NCI-H2171 treated with DMSO at 0.1 percent for 48 hours (cell line): ENCODE measurements around the gene ATP8A1.
"Not testable (repeated sequence)": the region's sequence is repeated elsewhere in the genome, so short reads cannot be mapped to it uniquely, and the experiment has no call there.

Experiments
- DNase-seq: peaks from one replicate; lab custom pipeline; 2025; lab: John Stamatoyannopoulos, UW

Gene ATP8A1

DNA sequence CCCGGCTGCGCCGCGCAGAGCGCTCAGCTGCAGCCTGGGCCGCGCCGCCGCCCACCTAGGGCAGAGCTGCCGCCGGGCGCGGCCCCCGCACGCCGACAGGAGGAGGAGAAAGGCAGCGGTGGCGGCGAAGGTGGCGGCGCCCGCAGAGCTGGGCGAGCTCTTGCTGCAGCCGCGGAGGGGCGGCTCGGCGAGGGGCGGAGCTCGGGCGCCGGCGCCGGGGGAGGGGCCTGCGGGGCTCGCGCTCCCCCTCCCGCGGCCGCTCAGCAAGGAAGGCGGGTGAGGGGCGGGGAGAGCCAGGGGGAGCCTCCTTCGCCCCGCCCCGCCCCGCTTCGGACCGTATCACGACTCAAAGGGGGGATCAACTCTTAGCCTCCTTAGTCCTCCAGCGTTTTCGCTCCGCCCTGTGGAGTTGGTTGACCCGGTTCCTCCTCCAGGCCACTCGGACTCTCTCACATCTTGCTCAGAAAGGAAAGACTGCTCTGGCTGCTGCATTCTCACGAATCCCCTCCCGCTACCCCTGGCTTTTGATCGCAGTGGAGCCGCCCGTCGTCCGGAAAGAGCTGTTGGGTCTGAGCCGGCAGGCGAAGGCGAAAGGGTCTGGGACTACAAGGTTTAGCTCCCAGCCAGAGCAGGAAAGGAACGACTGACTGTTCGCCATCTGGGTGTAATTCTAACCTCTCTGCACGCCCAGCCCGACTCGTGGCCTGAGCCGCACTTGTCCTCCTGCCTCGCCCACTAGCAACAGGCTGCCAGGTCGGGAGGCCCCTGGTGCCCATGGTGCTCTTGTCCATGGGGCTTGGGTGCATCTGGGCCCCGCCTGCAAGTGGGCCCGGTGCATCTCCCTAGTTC, at the start of gene ATP8A1:
Gene ATP8A1 (minus strand): TSS at position 162 of the 849 bp plus-strand sequence. CDS start 232 bp downstream, outside the sequence.
- peak; percentile 83 for DNase-seq

GRCh38 chr4:42706086-42706485, 49.2 kb upstream of the ATP8A1 start:
- no peak for DNase-seq

GRCh38 chr4:42703813-42704212, 46.9 kb upstream of the ATP8A1 start:
- DNase-seq = no peak

GRCh38 chr4:42702895-42703294, 46.0 kb upstream of the ATP8A1 start:
- DNase-seq = no peak

- DNase-seq = not testable (repeated sequence)
Observed at GRCh38 chr4:42701780-42702179, 44.9 kb upstream of the ATP8A1 start.

- DNase-seq = no peak
Observed at GRCh38 chr4:42690537-42690936, 33.6 kb upstream of the ATP8A1 start.

DNA sequence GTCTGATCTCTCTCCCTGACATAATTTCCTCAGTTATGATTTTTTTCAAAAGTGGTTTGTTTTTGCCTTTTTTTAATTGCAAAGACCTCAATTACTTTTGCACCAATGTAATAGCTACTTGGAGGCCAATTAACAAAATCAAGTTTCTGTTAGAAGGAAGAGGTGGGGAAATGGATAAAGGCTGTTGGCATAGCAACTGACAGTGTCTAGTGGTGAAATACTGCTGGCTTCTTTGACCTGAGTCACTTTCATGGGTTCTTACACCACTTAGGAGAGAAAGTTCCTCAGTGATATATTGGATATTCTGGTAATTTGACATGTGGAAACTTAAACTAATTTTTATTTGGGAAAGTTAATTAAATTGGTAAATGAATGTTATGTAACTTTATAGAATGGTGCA, 26.5 kb upstream of the ATP8A1 start:
- DNase-seq = no peak

- DNase-seq = no peak
Observed at GRCh38 chr4:42678512-42678911, 21.6 kb upstream of the ATP8A1 start.

DNA sequence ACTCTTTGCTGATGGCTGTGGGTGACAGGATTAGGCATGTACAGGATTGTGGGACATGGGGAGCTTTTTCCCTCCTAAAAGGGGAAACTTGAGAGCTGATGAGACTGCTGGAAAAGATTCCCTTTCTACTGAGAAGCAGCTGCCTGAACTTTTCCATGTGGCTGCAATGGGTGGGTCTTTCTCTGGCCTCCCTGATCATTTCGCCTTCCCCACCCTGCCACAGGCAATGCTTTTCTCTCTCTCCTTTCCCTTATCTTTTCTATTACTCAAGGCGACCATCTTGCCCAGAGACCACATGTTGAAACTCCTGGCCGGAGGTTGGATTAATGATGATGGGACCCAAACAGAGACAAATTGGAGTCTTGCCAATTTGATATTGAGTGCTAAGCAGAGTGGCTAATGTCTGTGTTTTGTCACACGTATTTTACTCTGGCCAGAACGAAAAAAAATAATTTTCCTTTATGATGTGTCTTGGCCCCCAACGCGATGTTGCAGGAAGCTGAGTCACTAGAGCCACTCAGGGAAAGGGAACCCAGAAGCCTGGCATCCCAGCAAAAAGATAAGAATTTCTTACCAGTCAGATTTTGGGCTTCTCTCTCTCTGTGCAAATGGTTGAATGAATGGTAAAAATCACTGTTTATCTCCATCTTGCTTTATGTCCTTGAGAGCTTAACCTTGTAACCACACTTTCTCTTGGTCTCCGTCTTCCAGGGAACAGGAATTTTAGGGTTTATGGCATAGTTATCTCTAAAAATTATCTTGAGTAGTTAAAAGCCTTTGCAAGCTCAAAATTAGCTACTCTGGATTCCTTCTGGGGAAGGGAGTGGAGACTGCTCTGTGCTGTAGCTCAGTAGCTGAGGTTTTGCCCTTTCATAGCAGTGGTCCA, 19.4 kb upstream of the ATP8A1 start:
- DNase-seq = no peak

DNA sequence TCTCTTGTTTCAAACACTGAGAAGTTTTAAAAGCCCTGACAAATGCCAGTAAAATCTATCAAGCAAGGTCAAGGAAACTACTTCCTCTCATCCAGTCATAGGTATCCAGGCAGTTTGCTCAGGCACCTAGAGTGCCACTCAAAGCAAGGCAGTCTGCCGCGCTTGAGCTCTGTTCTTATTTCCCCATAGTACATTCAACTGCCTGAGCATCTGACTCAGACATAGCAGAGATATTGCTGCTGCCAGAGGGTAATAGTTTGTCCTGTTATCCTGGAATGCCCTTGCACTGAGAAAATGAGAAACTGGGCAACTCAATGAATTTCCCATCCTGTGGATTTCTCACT, 16.1 kb upstream of the ATP8A1 start:
- no peak for DNase-seq

DNA sequence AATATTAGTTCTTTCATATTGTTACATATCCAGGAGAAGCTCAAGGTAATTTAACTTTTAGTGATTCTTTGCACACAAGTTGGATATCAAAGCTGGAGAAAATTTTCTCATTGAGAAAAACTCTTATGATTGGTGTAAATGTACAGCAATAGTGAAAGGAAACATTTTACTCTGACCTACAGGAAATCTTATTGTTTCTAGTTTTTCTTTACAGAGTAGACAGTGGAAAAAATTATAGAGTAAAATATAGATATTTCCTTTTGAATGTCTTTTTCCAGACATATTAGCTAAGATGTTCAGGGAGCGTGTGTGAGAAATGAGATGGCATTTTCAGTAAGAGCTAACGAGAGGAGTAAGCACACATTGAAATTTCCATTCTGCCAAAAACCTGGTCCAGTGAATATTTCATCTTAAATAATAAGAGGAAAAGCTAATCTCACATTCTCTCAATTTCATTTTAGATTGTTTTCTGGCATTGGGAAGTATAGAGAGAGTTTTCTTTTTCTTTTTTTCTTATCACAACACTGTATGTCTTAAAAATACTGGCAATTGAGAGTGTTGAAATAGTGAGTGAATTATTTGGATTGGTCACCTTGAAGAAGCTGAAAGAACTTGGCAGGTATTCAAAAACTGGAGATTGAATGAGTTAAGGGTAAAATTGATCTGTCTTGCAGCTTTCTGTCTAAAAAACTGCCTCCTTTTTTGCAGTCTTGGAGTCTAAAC, 15.6 kb upstream of the ATP8A1 start:
- DNase-seq = no peak

- DNase-seq = no peak
Observed at GRCh38 chr4:42671431-42672194, 14.7 kb upstream of the ATP8A1 start.

- no peak for DNase-seq
Observed at GRCh38 chr4:42658261-42658660, 1.4 kb upstream of the ATP8A1 start.

- peak; percentile 23 for DNase-seq
Observed at GRCh38 chr4:42656679-42656943, 294 bp downstream of the ATP8A1 start.

DNA sequence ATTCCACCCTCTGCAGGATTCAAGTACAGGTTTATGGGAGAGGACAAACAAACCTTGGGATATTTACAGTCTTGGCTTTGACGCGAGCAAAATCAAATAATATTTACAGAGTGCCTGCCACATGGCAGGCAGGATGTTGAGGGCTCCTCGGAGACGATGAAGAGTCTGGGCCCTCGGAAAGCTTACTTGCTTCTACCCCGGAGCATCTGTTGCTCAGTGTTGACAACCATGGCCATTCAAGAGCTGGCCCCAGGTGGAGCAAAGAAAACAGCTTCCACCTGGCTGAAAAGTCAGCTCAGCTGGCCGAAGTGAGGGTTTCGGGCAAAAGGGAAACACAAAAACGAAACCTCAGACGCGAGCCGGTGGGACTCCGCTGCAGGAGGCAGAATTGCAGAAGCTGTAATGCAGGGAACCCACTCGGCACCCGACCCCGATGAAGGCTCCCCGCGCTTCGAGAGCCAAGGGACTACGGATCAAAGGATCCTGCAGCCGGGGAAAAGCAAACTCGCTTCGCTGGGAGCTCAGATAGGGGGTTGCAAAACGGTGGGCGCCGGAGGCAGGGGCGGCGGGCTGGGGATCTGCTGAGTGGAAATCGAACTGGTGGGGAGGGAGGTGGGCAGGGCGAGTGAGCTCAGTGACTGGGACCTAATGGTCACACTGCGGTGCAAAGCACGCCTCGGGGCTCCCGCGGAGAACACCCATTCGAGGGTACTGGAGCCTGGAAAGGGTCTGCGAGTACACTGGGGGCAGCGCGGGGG, 805 bp downstream of the ATP8A1 start:
- DNase-seq = peak; percentile 23

GRCh38 chr4:42655269-42655637, 1.7 kb downstream of the ATP8A1 start:
- DNase-seq = no peak

DNA sequence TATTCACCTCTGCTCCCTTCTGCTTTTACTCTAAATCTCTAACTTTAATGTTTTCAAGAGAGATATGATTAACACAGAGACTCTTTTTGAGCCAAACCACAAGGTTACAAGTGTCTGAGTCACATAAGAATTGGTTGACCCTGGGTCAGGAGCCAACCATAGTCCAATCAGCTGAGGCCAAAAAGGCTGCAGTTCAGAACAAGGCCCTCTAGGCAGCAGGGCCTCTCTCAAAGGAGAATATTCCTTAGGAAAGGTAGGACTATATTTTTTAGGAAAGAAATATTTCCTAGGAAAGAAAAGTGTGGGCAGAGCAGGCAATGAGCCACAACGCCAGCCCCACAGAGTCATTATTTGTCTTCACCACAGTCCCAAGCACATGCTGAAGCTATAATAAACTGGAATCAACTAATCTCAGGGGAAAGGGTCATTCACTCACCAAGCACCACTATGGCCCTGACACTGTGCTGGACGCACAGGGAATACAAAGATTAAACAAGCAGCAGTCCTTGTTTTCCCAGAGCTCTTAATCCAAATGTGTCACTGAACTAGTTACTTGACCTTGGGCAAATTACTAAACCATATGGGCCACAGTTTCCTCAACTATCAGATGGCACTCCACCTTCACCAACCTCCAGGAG, 2.2 kb downstream of the ATP8A1 start:
- DNase-seq = no peak

DNA sequence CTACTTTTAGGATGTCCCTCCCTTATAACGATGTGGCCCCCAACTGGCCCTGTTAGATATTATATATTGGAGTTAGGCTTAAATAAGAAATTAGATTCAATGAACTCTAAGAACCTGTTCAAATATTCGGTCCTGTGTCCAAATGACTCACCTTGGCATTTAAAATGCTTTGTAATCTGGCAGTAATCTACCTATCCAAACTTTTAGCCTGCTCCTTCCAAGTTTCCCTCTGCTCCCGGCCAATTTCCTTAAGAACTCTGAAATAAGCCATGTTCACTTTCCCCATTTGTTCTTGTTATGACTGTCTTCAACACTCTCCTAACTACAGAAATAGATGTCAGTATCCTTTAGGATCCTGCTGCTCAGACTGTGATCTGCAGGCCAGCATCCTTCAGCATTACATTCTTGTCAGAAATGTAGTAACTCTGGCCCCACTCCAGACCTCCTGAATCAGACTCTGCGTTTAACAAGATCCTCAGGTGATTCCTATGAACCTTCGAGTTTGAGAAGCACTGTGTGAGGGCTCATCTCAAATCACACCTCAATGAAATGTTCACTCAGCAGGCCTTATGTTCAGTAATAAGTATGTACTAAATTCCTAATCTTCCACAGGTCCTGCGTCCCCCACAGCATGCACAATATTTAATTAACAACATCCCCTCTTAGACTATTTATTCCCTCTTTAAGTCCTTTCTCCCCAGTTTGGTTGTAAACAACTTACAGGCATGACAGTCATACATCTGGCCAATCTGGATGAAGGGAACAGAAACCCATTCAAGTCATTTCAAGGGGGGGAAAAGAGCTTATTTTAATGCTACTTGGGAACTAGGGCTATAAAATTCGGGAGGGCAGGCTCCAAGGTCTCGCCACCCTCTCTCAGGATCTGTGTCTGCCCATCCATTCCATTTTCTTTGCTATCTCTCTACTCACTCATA, 3.0 kb downstream of the ATP8A1 start:
- no peak for DNase-seq

DNA sequence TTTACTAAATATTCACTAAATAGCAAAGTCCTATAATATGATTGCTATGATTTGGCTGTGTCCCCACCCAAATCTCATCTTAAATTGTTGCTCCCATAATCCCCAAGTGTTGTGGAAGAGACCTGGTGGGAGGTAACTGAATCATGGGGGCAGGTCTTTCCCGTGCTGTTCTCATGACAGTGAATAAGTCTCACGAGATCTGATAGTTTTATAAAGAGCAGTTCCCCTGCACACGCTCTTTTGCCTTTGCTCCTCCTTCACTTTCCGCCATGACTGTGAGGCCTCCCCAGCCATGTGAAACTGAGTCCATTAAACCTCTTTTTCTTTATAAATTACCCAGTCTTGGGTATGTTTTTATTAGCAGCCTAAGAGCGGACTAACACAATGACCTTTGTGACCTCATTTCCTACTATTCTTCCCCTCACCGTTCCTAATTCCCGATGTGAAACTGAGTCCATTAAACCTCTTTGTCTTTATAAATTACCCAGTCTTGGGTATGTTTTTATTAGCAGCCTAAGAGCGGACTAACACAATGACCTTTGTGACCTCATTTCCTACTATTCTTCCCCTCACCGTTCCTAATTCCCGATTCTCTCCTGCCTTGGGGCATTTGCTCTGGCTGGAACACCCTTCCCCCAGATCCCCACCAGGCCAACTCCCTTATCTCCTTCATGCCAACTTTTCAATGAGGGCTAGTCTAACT, 4.2 kb downstream of the ATP8A1 start:
- DNase-seq = not testable (repeated sequence)
